H9 (cell line): ENCODE data around the gene AASS. TPM values are rescaled to one million over a fixed set of nuclear protein-coding genes. Genes with fewer than 3 reads are reported as not detected.

Source experiments
- DNase-seq: peaks from one replicate; pipeline ENCODE4 v3.0.0-alpha.2; 2017
- H2AFZ ChIP-seq: one replicate; pipeline ENCODE4 v1.6.1; 2013; ENCODE audit warnings: mild to moderate bottlenecking, low read length, control low read depth, moderate library complexity
- H2AK5ac ChIP-seq: 2 replicates; pipeline ENCODE4 v1.6.1; 2013; ENCODE audit warnings: low read length, control low read depth, mixed read lengths; ENCODE audit not compliant: insufficient read length
- H2BK120ac ChIP-seq: one replicate; pipeline ENCODE4 v1.6.1; 2013; ENCODE audit warnings: low read depth, mild to moderate bottlenecking, low read length, control low read depth, inconsistent platforms; ENCODE audit not compliant: poor library complexity, severe bottlenecking
- H2BK12ac ChIP-seq: 2 replicates; pipeline ENCODE4 v1.6.1; 2013; ENCODE audit warnings: low read length, control low read depth, mixed read lengths, low read depth; ENCODE audit not compliant: insufficient read length
- H2BK15ac ChIP-seq: 2 replicates; pipeline ENCODE4 v1.6.1; 2013; ENCODE audit warnings: low read depth, low read length, control low read depth
- H2BK20ac ChIP-seq: one replicate; pipeline ENCODE4 v1.6.1; 2013; ENCODE audit warnings: low read depth, mild to moderate bottlenecking, low read length, control low read depth, inconsistent platforms; ENCODE audit not compliant: poor library complexity, severe bottlenecking
- H2BK5ac ChIP-seq: 2 replicates; pipeline ENCODE4 v1.6.1; 2013; ENCODE audit warnings: low read length, control low read depth, mixed read lengths; ENCODE audit not compliant: insufficient read length
- H3K14ac ChIP-seq: 2 replicates; pipeline ENCODE4 v1.6.1; 2013; ENCODE audit warnings: low read length, control low read depth; ENCODE audit not compliant: insufficient read depth
- H3K18ac ChIP-seq: 2 replicates; pipeline ENCODE4 v1.6.1; 2013; ENCODE audit warnings: low read depth, mild to moderate bottlenecking, mixed read lengths, low read length, control low read depth; ENCODE audit not compliant: insufficient read length
- H3K23ac ChIP-seq: 2 replicates; pipeline ENCODE4 v1.6.1; 2013; ENCODE audit warnings: low read length, control low read depth, mixed read lengths, low read depth; ENCODE audit not compliant: insufficient read length
- H3K23me2 ChIP-seq: 2 replicates; pipeline ENCODE4 v1.6.1; 2013; ENCODE audit warnings: low read depth, mild to moderate bottlenecking, mixed read lengths, low read length, control low read depth; ENCODE audit not compliant: insufficient read length, poor library complexity, severe bottlenecking
- H3K27ac ChIP-seq: 2 replicates; pipeline ENCODE4 v1.5.1; 2013; ENCODE audit warnings: low read length, control low read depth, mixed read lengths, low read depth; ENCODE audit not compliant: insufficient read length
- H3K27me3 ChIP-seq: 2 replicates; pipeline ENCODE4 v1.6.1; 2013; ENCODE audit warnings: low read length, control low read depth, inconsistent platforms; ENCODE audit not compliant: insufficient read depth
- H3K4ac ChIP-seq: 2 replicates; pipeline ENCODE4 v1.6.1; 2013; ENCODE audit warnings: low read depth, mild to moderate bottlenecking, control low read depth, inconsistent platforms, low read length, moderate library complexity
- H3K4me1 ChIP-seq: 2 replicates; pipeline ENCODE4 v1.6.1; 2013; ENCODE audit warnings: low read length, control low read depth, inconsistent platforms; ENCODE audit not compliant: insufficient read depth
- H3K4me2 ChIP-seq: 2 replicates; pipeline ENCODE4 v1.6.1; 2013; ENCODE audit warnings: low read length, control low read depth, mixed read lengths; ENCODE audit not compliant: insufficient read length, insufficient read depth
- H3K56ac ChIP-seq: 2 replicates; pipeline ENCODE4 v1.6.1; 2013; ENCODE audit warnings: low read depth, mild to moderate bottlenecking, mixed read lengths, low read length, control low read depth; ENCODE audit not compliant: insufficient read length
- H3K79me1 ChIP-seq: 2 replicates; pipeline ENCODE4 v1.6.1; 2013; ENCODE audit warnings: low read depth, mild to moderate bottlenecking, moderate library complexity, low read length, control low read depth, inconsistent platforms; ENCODE audit not compliant: insufficient read depth, poor library complexity, severe bottlenecking
- H3K79me2 ChIP-seq: 2 replicates; pipeline ENCODE4 v1.6.1; 2013; ENCODE audit warnings: low read length, control low read depth, inconsistent platforms; ENCODE audit not compliant: insufficient read depth
- H3K9ac ChIP-seq: 2 replicates; pipeline ENCODE4 v1.6.1; 2013; ENCODE audit warnings: low read length, control low read depth, mixed read lengths; ENCODE audit not compliant: insufficient read length; ENCODE audit errors: extremely low read depth
- H3K9me3 ChIP-seq: one replicate; pipeline ENCODE4 v1.6.1; 2013; ENCODE audit warnings: low read depth, low read length, inconsistent platforms; ENCODE audit not compliant: control insufficient read depth
- H3T11ph ChIP-seq: one replicate; pipeline ENCODE4 v1.6.1; 2013; ENCODE audit warnings: mild to moderate bottlenecking, low read length, control low read depth, inconsistent platforms
- H4K20me1 ChIP-seq: one replicate; pipeline ENCODE4 v1.6.1; 2013; ENCODE audit not compliant: control insufficient read depth, insufficient read length, insufficient read depth
- H4K5ac ChIP-seq: 2 replicates; pipeline ENCODE4 v1.6.1; 2013; ENCODE audit warnings: low read depth, mild to moderate bottlenecking, mixed read lengths, low read length, control low read depth; ENCODE audit not compliant: insufficient read length
- H4K8ac ChIP-seq: replicated peaks from 2 replicates; pipeline ENCODE4 v1.6.1; 2013; ENCODE audit warnings: low read length, control low read depth, mixed read lengths, low read depth; ENCODE audit not compliant: insufficient read length
- H4K91ac ChIP-seq: 2 replicates; pipeline ENCODE4 v1.6.1; 2013; ENCODE audit warnings: low read depth, mild to moderate bottlenecking, moderate library complexity, mixed read lengths, low read length, control low read depth; ENCODE audit not compliant: insufficient read length
- H3K27ac Mint-ChIP-seq, 3 experiments: 2 replicates in 2 of 3; 3 replicates in 1 of 3; pipeline ENCODE4 v1.8.0; 2020 to 2021; ENCODE audit warnings: mixed read lengths in 3 of 3, mild to moderate bottlenecking in 1 of 3, moderate library complexity in 1 of 3
- H3K27me3 Mint-ChIP-seq: 2 replicates; pipeline ENCODE4 v1.8.0; 2021; ENCODE audit warnings: low read depth, mild to moderate bottlenecking, moderate library complexity, mixed read lengths
- H3K36me3 Mint-ChIP-seq, 3 experiments: 2 replicates in 2 of 3; 3 replicates in 1 of 3; pipeline ENCODE4 v1.8.0; 2020 to 2021; ENCODE audit warnings: low read depth in 3 of 3, mixed read lengths in 3 of 3; ENCODE audit not compliant: insufficient read depth in 1 of 3
- H3K4me1 Mint-ChIP-seq, 2 experiments: 2 replicates each; pipeline ENCODE4 v1.8.0; 2020; ENCODE audit warnings: mixed read lengths in 2 of 2
- H3K4me3 Mint-ChIP-seq, 2 experiments: 2 replicates in 1 of 2; 3 replicates in 1 of 2; pipeline ENCODE4 v1.8.0; 2020 to 2021; ENCODE audit warnings: mild to moderate bottlenecking in 2 of 2, mixed read lengths in 2 of 2, moderate library complexity in 1 of 2
- H3K9me3 Mint-ChIP-seq, 2 experiments: 2 replicates in 1 of 2; 3 replicates in 1 of 2; pipeline ENCODE4 v1.8.0; 2020; ENCODE audit warnings: mild to moderate bottlenecking in 2 of 2, mixed read lengths in 2 of 2, moderate library complexity in 1 of 2
- CTCF ChIP-seq: fragments of 200-600 bp; sonication (generic); conservative IDR thresholded peaks from 3 replicates; pipeline ENCODE4 v1.8.0; 2021; ENCODE audit warnings: antibody characterized with exemption, mild to moderate bottlenecking
- WGBS: extraction: QIAGEN DNeasy Blood & Tissue Kit; methylation state at CpG from one replicate; pipeline ENCODE4 v1.1.7; 2013; ENCODE audit warnings: missing lambda C conversion rate, low lambda C conversion rate, mixed read lengths; ENCODE audit not compliant: insufficient read length; ENCODE audit errors: extremely low coverage; 5-methylcytosine and 5-hydroxymethylcytosine counted together
- total RNA-seq: library from RNA; stranded (reverse); gene quantifications from 2 replicates; pipeline ENCODE4 v1.2.1, GENCODE V29; 2021

AASS gene
- total RNA-seq, 1 experiment from 2014 or later, result 398 TPM

- H3K27me3 ChIP-seq, result no peaks in the 10 kb centered on the region
- no peak overlapping the region for H4K5ac ChIP-seq
- H2AK5ac ChIP-seq, result no peak overlapping the region
- TF ChIP-seq CTCF, result no peak
- H3K4me2 ChIP-seq, result no peak overlapping the region
- no peak overlapping the region for H4K8ac ChIP-seq
- H2BK12ac ChIP-seq, result no peak overlapping the region
- no peak overlapping the region for H2BK15ac ChIP-seq
- H4K20me1 ChIP-seq, result no peaks in the 10 kb centered on the region
- H3K27ac Mint-ChIP-seq, result no peak overlapping the region
- no peak overlapping the region for H3T11ph ChIP-seq
- no peak overlapping the region for H3K4ac ChIP-seq
- no peak overlapping the region for H2BK120ac ChIP-seq
- H2BK20ac ChIP-seq, result no peak overlapping the region
- H3K14ac ChIP-seq, result no peak overlapping the region
- H3K9me3 Mint-ChIP-seq, result no peaks in the 10 kb centered on the region
- no peak overlapping the region for H3K56ac ChIP-seq
- no peaks in the 10 kb centered on the region for H3K9me3 ChIP-seq
- H3K27ac ChIP-seq, result no peak overlapping the region
- no peak overlapping the region for H3K4me3 Mint-ChIP-seq
- H3K4me1 ChIP-seq, result no peaks in the 10 kb centered on the region
- no peak overlapping the region for H2BK5ac ChIP-seq
- no peak overlapping the region for H4K91ac ChIP-seq
- no peak overlapping the region for H3K9ac ChIP-seq
- H3K23ac ChIP-seq, result no peak overlapping the region
- H3K27me3 Mint-ChIP-seq, result no peaks in the 10 kb centered on the region
- no CpG with 5 or more reads among the region's 1 CpG for WGBS
- no peak overlapping the region for H2AFZ ChIP-seq
- H3K79me1 ChIP-seq, result no peaks in the 10 kb centered on the region
- no peak overlapping the region for H3K18ac ChIP-seq
- no peaks in the 10 kb centered on the region; the same call in 1 of the 2 replicates for H3K79me2 ChIP-seq
- H3K4me1 Mint-ChIP-seq, result no peaks in the 10 kb centered on the region
- peaks cover 29 to 34% (median 33%) of the 10 kb centered on the region in 3 experiments for H3K36me3 Mint-ChIP-seq
- H3K23me2 ChIP-seq, result no peaks in the 10 kb centered on the region
- DNase-seq, result no peak
Observed at GRCh38 chr7:122033641-122034040, 110.4 kb downstream of the AASS start.
